Cortex of kidney (tissue), 1 donor: Measurements from ENCODE around the gene KCNMA1.

Experiments
- DNase-seq: peaks from one replicate; lab custom pipeline; 2025; lab: John Stamatoyannopoulos, UW

The KCNMA1 gene

GRCh38 chr10:76939933-76940468 is 697.6 kb downstream of the KCNMA1 start:
- DNase-seq, result no peak

GRCh38 chr10:76937181-76937600 is 700.4 kb downstream of the KCNMA1 start:
- DNase-seq, result no peak

GRCh38 chr10:76935941-76936613 is 701.5 kb downstream of the KCNMA1 start:
- DNase-seq, result no peak

- DNase-seq, result no peak
Measured at GRCh38 chr10:76928565-76928964, 709.0 kb downstream of the KCNMA1 start.

DNA sequence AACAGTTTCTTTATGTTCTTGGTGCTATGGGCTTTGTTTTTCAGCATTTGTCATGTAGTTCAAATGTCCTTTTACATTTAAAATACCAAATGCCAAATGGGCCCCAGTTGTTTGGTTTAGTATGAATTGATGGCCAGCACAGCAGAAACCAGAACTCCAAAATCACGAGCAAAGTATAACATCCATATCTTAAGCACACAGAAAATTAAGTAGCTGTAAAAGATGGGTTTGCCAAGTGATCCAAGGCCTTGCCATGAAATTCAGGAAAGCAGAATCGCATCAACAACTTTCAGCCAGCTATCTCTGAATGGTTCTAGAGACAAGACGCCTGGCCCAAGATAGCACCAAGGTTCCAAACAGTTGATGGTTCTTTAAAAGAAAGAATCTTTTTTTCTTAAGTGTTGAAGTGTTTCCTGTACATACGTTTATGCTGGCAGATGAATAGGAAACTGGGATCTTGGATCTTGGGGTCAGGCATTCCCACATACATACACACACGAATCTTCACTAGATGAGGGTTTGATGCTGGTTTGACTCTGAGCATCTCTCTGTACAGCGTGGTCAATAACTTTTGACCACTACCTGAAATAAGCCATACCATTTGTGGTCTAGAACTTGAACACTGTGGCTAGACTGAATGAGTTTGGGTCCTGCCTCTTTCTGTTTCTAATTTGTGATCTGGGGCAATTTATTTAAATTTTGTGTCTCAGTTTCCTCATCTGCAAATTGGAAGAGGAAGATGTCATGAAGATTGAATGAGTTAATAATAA is 711.8 kb downstream of the KCNMA1 start:
- no peak for DNase-seq

DNA sequence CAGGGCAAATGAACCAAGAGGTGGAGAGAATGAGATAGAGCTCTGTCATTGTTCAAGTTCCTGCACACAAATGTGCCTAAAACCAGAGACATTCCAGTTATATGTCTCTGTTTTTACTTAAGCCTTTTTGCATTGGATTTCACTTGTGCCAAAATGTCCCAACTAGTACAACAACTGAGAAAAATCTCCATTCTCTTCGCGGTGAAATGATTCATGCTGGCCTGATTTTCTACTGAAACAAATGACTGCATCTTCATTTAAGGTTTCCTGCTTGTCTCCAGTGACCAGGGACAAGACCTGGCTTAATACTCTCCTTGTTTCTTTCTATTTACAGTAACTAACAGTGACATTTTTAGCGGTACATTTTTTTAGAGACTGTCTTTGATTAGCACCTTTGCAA is 714.9 kb downstream of the KCNMA1 start:
- no peak for DNase-seq

- DNase-seq, result no peak
Measured at GRCh38 chr10:76921383-76922010, 716.1 kb downstream of the KCNMA1 start.

- DNase-seq, result no peak
Measured at GRCh38 chr10:76920581-76920980, 717.0 kb downstream of the KCNMA1 start.

- no peak for DNase-seq
Measured at GRCh38 chr10:76918106-76918505, 719.5 kb downstream of the KCNMA1 start.

DNA sequence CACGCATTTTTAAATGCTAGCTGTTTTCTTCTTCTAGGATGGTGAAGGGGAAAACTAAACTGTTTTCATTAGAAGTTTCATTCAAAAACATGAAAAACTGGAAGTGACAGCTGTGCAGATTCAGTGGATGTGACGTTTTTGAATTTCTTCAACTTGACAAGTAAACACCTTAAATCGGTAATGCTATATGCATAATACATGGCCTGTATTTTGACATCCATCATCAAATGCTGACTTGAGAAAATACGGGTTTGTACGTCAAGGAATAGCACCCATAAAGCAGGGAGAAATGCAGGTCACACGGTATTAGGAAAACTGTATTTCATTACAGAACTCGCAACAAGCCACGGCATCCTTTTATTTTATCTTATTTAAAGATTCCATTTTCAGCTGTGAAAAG is 720.5 kb downstream of the KCNMA1 start:
- DNase-seq, result no peak

GRCh38 chr10:76916536-76916935 is 721.1 kb downstream of the KCNMA1 start:
- DNase-seq, result no peak

DNA sequence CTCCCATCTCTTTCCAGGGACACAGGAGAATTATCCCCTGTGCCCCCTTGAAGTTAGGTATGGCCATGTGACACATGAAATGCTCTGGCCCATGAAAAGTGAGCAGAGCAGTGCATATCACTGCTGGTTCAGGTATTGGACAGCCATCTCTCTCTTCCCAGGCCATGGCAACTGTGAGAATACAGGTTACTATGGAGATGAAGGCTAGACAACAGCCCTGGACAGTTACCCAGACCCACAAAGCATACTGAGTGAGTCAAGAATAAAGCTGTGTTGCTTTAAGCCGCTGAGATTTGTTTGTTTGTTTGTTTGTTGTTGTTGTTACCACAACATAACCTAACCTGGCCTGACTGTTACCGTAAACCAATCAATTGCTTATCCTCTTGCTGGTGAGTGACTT is 722.3 kb downstream of the KCNMA1 start:
- no peak for DNase-seq

DNA sequence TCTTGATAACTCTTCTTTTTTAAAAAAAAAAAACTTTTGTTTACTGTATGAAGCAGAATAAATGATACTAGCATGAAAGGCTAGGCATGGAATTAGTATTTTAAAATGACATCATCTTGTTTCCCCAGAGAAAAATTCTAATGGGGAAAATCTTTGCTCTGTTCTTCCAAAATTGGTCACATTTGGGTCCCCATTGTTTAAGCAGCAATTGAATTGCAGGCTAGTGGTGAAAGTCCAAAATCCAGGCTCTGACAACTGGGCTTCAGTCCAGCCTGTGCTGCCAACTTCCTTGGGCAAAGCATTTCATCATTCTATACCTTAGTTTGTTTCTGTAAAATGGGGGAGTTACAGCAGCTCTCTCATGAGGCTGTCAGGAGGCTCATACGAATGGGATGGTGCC is 726.4 kb downstream of the KCNMA1 start:
- DNase-seq, result no peak

DNA sequence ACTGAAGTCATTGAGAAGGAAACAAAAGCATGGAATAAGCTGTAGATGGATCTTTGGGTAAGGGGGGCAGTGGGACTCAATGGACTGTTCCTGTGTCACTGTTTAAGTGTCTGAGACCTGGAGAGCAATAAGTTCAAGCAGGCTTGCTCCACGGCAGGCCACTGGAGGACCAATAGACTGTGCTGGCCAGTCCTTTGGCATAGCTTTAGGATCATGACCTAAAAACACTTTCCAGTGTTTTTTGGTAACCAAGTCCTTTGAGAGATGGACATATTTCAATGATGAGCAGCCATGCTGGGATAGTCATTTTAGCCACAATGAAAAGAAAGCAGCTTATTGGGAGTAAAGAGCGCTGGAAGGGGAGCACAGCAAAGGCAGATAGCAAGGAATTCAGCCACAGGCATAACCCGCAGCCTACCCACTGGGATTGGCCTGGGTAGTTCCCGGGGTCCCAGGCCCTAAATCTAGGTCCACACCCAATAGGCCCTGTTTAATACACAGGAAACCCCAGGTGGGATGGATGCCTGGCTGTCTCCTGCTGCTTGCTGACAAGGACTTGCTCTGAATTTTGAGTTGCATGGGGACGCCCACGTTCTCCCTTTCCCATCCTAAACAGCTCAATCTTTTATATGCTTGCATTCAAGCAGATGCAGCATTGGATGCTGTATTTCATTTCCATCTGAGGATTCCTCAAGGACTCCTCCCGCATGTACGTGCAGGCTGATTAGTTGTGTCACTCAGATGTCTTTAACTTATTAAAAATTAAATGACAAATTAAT is 727.2 kb downstream of the KCNMA1 start:
- no peak for DNase-seq

DNA sequence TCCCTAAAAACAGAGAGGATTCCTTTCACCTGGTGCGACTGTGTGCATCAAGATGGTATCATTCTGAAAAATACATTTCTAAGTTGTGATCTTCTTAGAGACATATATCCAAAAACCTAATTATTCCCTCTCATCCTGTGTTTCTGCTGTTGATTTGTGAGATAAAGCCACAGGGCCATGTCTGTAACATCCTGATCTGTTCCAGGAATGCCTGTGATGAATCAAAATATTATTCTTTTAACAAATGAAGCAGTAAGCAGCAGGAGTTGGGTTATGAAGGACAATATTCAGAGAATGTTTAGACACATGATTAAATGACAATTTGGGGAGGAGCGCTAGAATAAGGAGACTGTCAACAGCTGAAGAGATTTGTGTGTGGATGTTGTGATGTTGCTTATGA is 731.4 kb downstream of the KCNMA1 start:
- DNase-seq, result no peak

DNA sequence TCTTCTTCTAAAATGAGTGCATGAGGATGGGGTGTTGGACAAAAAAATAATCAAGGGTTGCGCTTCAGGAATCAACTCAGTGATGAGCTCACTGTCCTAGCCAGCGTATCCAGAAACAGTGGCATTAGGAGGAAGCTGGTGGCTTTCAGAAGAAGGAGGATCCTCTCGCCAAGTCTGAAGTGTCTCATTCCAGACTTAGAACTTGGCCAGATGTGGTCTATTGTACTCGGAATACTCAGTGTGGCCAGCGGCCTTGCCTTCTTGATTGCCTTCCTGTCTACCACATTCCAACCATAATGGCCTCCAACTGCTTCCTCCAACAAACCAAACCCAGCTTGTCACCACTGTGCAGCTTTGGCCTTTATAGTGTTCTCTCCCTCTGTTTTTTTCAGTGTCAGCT is 732.4 kb downstream of the KCNMA1 start:
- no peak for DNase-seq

DNA sequence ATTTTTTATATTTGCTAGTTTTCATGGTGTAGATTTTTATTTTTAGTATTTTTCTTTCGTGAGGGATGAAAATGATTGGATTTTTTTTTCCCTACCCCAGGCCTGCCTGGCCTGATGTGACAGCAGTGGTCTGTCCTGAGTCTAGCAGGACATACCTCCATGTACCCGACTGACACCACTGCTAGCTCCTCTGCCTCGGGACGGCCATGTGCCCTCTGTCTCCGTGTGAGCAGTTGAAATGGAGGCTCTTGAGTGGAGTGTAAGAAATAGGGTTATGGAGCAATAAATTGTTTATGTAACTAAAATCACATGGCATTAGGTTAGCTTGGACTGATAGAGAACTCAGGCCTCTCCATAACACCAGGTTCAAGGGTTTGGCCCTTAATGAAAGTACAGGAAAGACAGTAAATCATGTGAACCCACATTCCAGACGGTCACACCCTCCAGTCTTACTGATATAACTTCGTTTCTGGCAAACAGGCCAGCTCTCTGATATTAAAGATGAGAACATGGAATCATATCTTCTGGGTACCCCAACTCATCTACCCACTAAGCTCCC is 734.1 kb downstream of the KCNMA1 start:
- DNase-seq, result no peak

DNA sequence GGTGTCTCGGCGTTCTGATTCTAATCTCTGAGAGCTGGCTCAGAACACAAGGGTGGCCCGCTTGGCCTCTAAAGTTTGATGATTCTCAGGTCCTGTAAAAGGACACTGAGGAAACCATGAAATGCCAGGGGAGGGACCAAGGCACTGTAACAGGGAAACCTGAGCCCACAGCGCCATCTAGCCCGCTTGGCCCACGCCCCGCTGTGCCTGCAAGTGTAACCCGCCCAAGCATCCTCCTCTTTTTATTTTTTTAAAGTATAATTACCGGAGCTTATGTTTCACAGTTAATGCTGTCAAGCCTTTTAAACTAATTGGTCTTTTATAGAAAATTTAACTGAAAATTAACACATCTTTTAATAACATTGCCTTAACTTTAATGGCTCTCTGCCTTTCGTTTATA is 734.7 kb downstream of the KCNMA1 start:
- no peak for DNase-seq

DNA sequence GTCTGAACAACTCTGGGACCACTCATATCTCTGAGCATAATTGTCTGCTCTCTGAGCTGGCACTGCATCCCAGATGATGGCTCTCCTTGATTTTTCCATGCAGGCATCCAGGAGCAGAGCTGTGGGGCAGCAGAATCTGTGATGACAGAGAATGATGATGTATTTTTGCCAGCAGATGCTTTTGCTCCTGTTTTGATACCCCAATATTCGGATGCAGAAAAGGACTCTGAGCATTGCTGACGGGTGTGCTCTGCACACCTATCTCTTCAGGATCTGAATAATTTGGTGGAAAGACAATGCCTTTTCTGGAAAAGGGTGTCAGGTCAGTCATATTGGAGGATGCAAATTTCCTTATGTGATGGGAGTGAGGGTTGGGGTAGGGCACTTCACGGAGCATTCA is 735.9 kb downstream of the KCNMA1 start:
- DNase-seq, result no peak

- DNase-seq, result no peak
Measured at GRCh38 chr10:76899490-76899889, 738.1 kb downstream of the KCNMA1 start.

- no peak for DNase-seq
Measured at GRCh38 chr10:76892766-76893479, 744.7 kb downstream of the KCNMA1 start.
